Aorta (tissue), 5 donors: ENCODE results near the gene ZNF516. TPM values are rescaled to one million over a fixed set of nuclear protein-coding genes. Genes with fewer than 3 reads are reported as not detected.

Source experiments
- ATAC-seq: fragments of 200-7000 bp; cut with Tn5 transposase; one replicate; pipeline ENCODE4 v1.9.1; 2022; ENCODE audit warnings: moderate library complexity; ENCODE audit not compliant: low FRiP score
- DNase-seq, 2 donors: peaks; one replicate each; pipeline ENCODE4 v3.0.0-alpha.2; 2020
- H3K27ac ChIP-seq, 2 donors: one replicate each; pipeline ENCODE4 v1.5.1; 2013; ENCODE audit warnings: low read length in 2 of 2, mild to moderate bottlenecking in 2 of 2, moderate library complexity in 2 of 2, control low read depth in 1 of 2, inconsistent platforms in 1 of 2, low read depth in 1 of 2
- H3K27me3 ChIP-seq, 2 donors: one replicate each; pipeline ENCODE4 v1.6.1; 2013; ENCODE audit warnings: control low read depth in 1 of 2, low read length in 1 of 2, mild to moderate bottlenecking in 1 of 2, moderate library complexity in 1 of 2; ENCODE audit not compliant: insufficient read depth in 2 of 2, control insufficient read depth in 1 of 2
- H3K36me3 ChIP-seq, 2 donors: one replicate each; pipeline ENCODE4 v1.6.1; 2013; ENCODE audit warnings: control low read depth in 1 of 2, low read length in 1 of 2, mild to moderate bottlenecking in 1 of 2; ENCODE audit not compliant: insufficient read depth in 2 of 2, control insufficient read depth in 1 of 2
- H3K4me1 ChIP-seq, 2 donors: one replicate each; pipeline ENCODE4 v1.6.1; 2013; ENCODE audit warnings: low read length in 2 of 2, control low read depth in 1 of 2, mild to moderate bottlenecking in 1 of 2, moderate library complexity in 1 of 2; ENCODE audit not compliant: insufficient read depth in 2 of 2, control insufficient read depth in 1 of 2
- H3K4me3 ChIP-seq, 2 donors: one replicate each; pipeline ENCODE4 v1.5.1; 2013; ENCODE audit warnings: low read length in 2 of 2, control low read depth in 1 of 2, mild to moderate bottlenecking in 1 of 2
- H3K9me3 ChIP-seq: one replicate; pipeline ENCODE4 v1.6.1; 2013; ENCODE audit warnings: mild to moderate bottlenecking, low read length; ENCODE audit not compliant: control insufficient read depth
- WGBS, 2 donors: extraction: QIAGEN DNeasy Blood & Tissue Kit; methylation state at CpG; one replicate each; pipeline ENCODE4 v1.1.7; 2013; 5-methylcytosine and 5-hydroxymethylcytosine counted together
- intact Hi-C, 2 donors: fragments of 100-400 bp; cut with DNase I; formaldehyde crosslinking; loops; one replicate each; pipeline versions ENCODE4 v1.14.2 to v1.15.0; 2022
- polyA plus RNA-seq, 2 donors: library from polyadenylated mRNA; stranded (reverse); fragments of 200-250 nt; gene quantifications; one replicate each; pipeline ENCODE4 v1.2.3, GENCODE V29; 2013
- total RNA-seq, 2 donors: library from RNA; stranded (reverse); fragmentation: NEBNext Ultra II Directional; extraction: Animal tissue kit (Norgen Biotek cat#: 25700); gene quantifications; one replicate each; pipeline ENCODE4 v1.2.1, GENCODE V29; 2021
- donor health status: healthy with polysubstance abuse.
- donor health status: Bipolar disorder and iron deficiency.
- donor health status: DM: no; HTN: no; CAD: no.
- donor health status: DM: no; HTN: no; CAD: no.
- donor health status: DM: yes; HTN: yes; CAD: no.

The ZNF516 gene
- total and polyA plus RNA-seq, 4 donors = 2.0 to 55.6 (median 17.1) TPM

- DNase-seq (no peak), ATAC-seq (no peak)
These were observed 142.0 kb downstream of the ZNF516 start for GRCh38 chr18:76353046-76353445.

DNA sequence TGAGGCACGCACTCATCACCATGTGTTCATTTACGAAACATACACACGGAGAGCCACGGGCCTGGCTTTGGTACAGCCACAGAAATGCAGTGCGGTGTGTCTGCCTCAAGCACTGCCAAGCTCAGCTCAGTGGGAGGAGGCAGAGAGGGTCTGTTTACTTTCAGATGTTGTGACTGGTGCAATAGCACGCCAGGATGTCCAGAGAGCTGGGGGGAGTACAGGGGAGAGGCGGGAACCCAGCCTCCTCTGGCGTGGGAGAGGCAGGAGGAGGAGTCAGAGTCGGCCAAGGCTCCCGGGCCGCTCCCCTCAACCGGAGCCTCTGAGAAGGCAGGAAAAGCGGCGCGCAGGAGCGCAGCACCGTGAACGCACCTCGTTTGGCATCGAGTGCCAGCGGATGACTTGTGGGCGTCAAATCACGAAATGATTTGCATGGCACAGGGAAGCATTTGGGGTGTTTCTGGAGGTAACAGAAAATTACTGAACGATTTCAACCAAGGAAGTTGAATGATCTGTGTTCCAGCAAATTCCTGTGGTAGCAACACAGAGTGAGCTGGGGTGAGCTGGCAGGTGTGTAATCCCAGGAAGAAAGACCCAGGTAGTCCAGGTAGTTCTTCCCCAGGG lies 143.0 kb downstream of the ZNF516 start:
- peak; percentile 22 for ATAC-seq
- H3K4me1 ChIP-seq = no peaks in the 10 kb centered on the region
- no peak overlapping the region for H3K27ac ChIP-seq
- intact Hi-C loops = loop anchor here in 1 of 2 donors (10.0 kb wide), 1 partner anchor 477 kb away; no protein-coding TSS in a partner anchor
- 32 to 38% methylated on average over 24 of the region's 24 CpGs for WGBS, 2 donors
- peak in 1 of 2 donors; percentile 59 for DNase-seq
- H3K9me3 ChIP-seq = no peaks in the 10 kb centered on the region
- no peaks in the 10 kb centered on the region for H3K27me3 ChIP-seq
- H3K36me3 ChIP-seq = peaks cover 0 to 1% of the 10 kb centered on the region in 2 donors
- no peak overlapping the region for H3K4me3 ChIP-seq

More at GRCh38 chr18:76353046-76353445, 142.0 kb downstream of the ZNF516 start:
- H3K27ac ChIP-seq = no peak overlapping the region
- WGBS, 2 donors = 94 to 97% methylated on average over 7 of the region's 7 CpGs
- no peaks in the 10 kb centered on the region for H3K4me1 ChIP-seq
- H3K27me3 ChIP-seq = no peaks in the 10 kb centered on the region
- H3K9me3 ChIP-seq = no peaks in the 10 kb centered on the region
- H3K36me3 ChIP-seq = peaks cover 0 to 1% of the 10 kb centered on the region in 2 donors
- intact Hi-C loops = loop anchor here in 1 of 2 donors (10.0 kb wide), 1 partner anchor 478 kb away; no protein-coding TSS in a partner anchor
- H3K4me3 ChIP-seq = no peak overlapping the region

- DNase-seq (no peak), ATAC-seq (no peak)
- Histone ChIP-seq H3K4me3 (no peak overlapping the region), H3K36me3 (no peaks in the 10 kb centered on the region), H3K27me3 (no peaks in the 10 kb centered on the region), H3K27ac (no peak overlapping the region), H3K4me1 (no peaks in the 10 kb centered on the region), H3K9me3 (no peaks in the 10 kb centered on the region)
- intact Hi-C loops = loop anchor here in 1 of 2 donors (10.0 kb wide), 1 partner anchor 476 kb away; no protein-coding TSS in a partner anchor
- 88 to 90% methylated on average over 54 of the region's 54 CpGs for WGBS, 2 donors
These were observed 144.7 kb downstream of the ZNF516 start for GRCh38 chr18:76350134-76351025.

DNA sequence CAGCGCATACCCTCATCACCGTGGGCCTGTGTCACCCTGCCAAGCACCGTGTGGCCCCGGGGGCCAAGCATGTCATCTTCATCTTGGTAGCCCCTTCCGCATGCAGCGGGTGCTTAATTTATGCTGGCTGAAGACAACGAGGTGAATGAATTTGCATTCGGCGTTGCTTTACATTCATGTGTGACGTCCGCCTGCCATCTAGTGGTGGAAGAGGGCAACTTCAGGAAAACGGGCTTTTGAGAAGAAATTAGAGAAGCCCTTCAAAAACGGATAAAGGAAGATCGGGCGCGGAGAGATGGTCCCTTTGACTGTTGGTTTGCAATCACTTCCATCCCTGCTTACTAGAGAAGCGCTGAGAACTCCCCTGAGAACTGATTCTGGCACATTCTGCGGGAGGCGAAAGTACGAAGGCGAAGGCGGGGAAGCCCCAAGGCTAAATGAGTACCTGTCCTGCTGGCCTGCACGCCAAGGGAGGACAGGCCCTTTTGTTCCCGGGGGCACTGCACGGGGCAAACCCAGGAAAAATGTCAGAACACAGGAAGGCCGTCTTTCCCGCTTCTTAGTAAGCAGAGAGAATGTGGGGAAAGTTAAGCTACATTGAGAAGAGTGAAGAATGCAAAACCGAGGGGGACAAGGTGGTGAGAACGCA lies 145.9 kb downstream of the ZNF516 start:
- Histone ChIP-seq H3K27ac (no peak overlapping the region), H3K4me1 (no peaks in the 10 kb centered on the region), H3K4me3 (no peak overlapping the region), H3K9me3 (no peaks in the 10 kb centered on the region), H3K36me3 (no peaks in the 10 kb centered on the region), H3K27me3 (no peaks in the 10 kb centered on the region)
- intact Hi-C loops = loop anchor here in 1 of 2 donors (5.0 kb wide), 1 partner anchor 1697 kb away; no protein-coding TSS in a partner anchor
- 27 to 35% methylated on average over 29 of the region's 29 CpGs for WGBS, 2 donors
- ATAC-seq = peak; percentile 67
- DNase-seq = no peak

DNA sequence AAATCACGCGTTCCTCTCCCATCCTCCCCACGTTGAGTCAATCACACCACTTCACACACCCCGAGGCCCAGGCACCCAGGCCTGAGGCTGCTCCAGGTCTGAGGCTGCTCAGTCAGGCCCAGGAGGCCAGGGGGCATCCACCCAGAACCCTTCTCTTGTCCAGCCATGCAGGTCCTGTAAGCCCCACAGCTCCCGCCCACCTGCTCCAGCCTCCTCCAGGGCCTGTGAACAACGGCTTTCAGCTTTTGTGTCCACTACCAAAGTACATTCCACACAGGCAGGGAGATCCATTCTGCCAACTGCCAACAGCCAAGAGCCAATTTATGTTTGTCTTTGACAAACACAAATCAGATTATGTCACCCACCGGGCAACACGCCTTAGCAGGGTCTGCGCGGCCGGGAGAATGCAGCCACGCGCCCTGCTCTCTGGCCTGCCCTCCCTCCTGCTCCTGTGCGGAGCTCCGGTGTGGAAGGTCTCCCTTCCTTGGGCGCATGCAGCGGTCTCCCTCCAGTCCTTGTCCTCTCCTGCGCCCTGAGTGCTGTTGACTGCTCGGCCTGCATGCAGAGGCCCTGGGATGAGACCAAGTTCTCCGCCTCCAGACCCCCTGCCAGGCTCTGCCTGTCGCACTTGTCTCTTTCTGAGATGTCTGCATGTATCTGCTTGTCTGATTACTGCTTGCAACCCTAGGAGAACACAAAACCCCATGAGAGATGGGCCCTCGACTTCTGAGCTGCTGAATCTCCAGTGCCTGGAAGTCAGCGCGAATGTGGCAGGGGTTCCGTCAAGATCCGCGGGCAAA lies 146.6 kb downstream of the ZNF516 start:
- Histone ChIP-seq H3K27me3 (no peaks in the 10 kb centered on the region), H3K27ac (no peak overlapping the region), H3K36me3 (no peaks in the 10 kb centered on the region), H3K4me3 (no peak overlapping the region), H3K4me1 (no peaks in the 10 kb centered on the region), H3K9me3 (no peaks in the 10 kb centered on the region)
- DNase-seq (no peak), ATAC-seq (peak; percentile 13)
- intact Hi-C loops = loop anchor here in 1 of 2 donors (5.0 kb wide), 1 partner anchor 1696 kb away; no protein-coding TSS in a partner anchor
- WGBS, 2 donors = 33 to 43% methylated on average over 27 of the region's 27 CpGs

DNA sequence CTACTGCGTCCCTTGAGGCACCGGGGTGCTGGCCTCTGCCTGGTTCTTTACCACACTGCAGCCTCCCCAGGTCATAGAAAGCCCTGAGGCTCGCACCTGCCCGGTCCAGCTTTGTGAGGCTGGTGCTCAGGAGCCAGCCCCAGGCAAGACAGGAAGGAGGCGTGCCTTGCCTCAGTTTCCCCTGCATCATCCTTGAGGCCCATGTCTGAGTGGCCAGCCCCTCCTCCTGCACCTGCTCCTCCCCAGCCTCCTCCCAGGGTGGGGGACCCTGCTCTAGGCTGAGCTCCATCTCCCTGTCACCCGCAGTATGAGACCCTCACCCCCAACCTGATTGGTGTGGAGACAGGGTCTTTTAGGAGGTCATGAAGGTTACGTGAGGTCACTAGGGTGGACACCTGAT lies 147.7 kb downstream of the ZNF516 start:
- Histone ChIP-seq H3K9me3 (no peaks in the 10 kb centered on the region), H3K27me3 (no peaks in the 10 kb centered on the region), H3K4me1 (no peaks in the 10 kb centered on the region), H3K36me3 (no peaks in the 10 kb centered on the region), H3K4me3 (no peak overlapping the region), H3K27ac (no peak overlapping the region)
- no peak for ATAC-seq
- intact Hi-C loops = loop anchor here in 1 of 2 donors (5.0 kb wide), 1 partner anchor 1695 kb away; no protein-coding TSS in a partner anchor
- no peak for DNase-seq
- 95 to 97% methylated on average over 7 of the region's 7 CpGs for WGBS, 2 donors

DNA sequence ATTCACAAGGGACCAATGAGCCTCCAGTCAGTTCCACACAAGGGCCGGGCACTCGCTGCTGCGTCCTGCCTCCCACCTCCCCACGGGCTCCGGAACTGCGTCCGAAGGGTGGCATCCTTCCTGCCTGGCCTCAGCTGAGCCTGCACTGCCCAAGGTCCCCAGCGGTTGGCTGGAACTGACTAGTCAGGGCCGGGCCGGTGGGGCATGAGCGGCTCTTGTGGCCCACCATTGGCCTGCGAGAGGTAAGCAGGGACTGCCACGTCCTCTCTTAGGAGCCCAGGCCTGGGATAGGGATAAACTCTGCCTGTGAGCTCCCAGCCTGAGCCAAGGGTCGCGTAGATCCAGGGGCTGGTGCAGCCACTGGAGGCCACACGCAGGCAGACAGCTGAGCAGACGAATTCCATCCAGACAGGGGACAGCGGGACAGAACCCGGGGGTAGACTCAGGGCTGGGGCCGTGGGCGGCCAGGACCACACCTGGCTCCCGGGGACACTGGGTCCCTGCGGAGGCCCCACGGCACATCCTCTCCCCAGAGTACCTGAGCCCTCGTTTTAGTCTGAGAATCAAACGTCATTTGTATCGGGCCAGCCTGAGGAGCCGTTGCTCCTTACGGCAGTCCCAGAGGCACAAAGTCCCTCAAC lies 148.4 kb downstream of the ZNF516 start:
- Histone ChIP-seq H3K4me1 (no peaks in the 10 kb centered on the region), H3K36me3 (no peaks in the 10 kb centered on the region), H3K9me3 (no peaks in the 10 kb centered on the region), H3K4me3 (no peak overlapping the region), H3K27ac (no peak overlapping the region), H3K27me3 (no peaks in the 10 kb centered on the region)
- intact Hi-C loops = loop anchor here in 1 of 2 donors (5.0 kb wide), 1 partner anchor 1694 kb away; no protein-coding TSS in a partner anchor
- DNase-seq (no peak), ATAC-seq (peak; percentile 20)
- WGBS, 2 donors = 92 to 93% methylated on average over 29 of the region's 29 CpGs
